HEK293T (cell line): ENCODE results near the gene RIN2.
A peak's percentile ranks its signal among the peaks of the same experiment; 100 is the strongest.

Experiments used
- CTCF ChIA-PET: fragments of 350-600 bp; formaldehyde crosslinking; extraction: SDS; loops from one replicate; lab custom pipeline; 2021; ENCODE audit warnings: antibody characterized with exemption, inconsistent platforms; lab: Yijun Ruan, JAX
- POLR2A ChIA-PET: fragments of 350-600 bp; formaldehyde crosslinking; extraction: SDS; loops from one replicate; lab custom pipeline; 2020; ENCODE audit warnings: antibody characterized with exemption, inconsistent platforms; lab: Yijun Ruan, JAX
- DNase-seq: peaks from one replicate; pipeline ENCODE4 v3.0.0; 2012; ENCODE audit warnings: mixed read lengths; ENCODE audit errors: extremely low spot score
- ARNT ChIP-seq: fragments of 450-650 bp; IDR thresholded peaks from 2 replicates; pipeline ENCODE4 v1.6.1; 2017; ENCODE audit warnings: mild to moderate bottlenecking
- BHLHE40 ChIP-seq: fragments of 450-650 bp; IDR thresholded peaks from 2 replicates; pipeline ENCODE4 v1.6.1; 2016; ENCODE audit warnings: mild to moderate bottlenecking, moderate library complexity, borderline replicate concordance
- CTBP1 ChIP-seq: fragments of 450-650 bp; IDR thresholded peaks from 2 replicates; pipeline ENCODE4 v1.6.1; 2016; ENCODE audit warnings: borderline replicate concordance
- ELF4 ChIP-seq: fragments of 450-650 bp; IDR thresholded peaks from 2 replicates; pipeline ENCODE4 v1.6.1; 2017; ENCODE audit warnings: antibody characterized with exemption
- FOXA1 ChIP-seq: fragments of 450-650 bp; IDR thresholded peaks from 2 replicates; pipeline ENCODE4 v1.6.1; 2016; ENCODE audit warnings: mild to moderate bottlenecking
- FOXK2 ChIP-seq: fragments of 450-650 bp; IDR thresholded peaks from 2 replicates; pipeline ENCODE4 v1.6.1; 2016; ENCODE audit warnings: mild to moderate bottlenecking
- FOXM1 ChIP-seq: fragments of 450-650 bp; IDR thresholded peaks from 2 replicates; pipeline ENCODE4 v1.6.1; 2017; ENCODE audit warnings: mild to moderate bottlenecking, borderline replicate concordance
- HDGF ChIP-seq: fragments of 450-650 bp; IDR thresholded peaks from 2 replicates; pipeline ENCODE4 v1.6.1; 2017; ENCODE audit warnings: antibody characterized with exemption, borderline replicate concordance
- L3MBTL2 ChIP-seq: fragments of 450-650 bp; conservative IDR thresholded peaks from 2 replicates; pipeline ENCODE4 v1.6.1; 2016; ENCODE audit warnings: mild to moderate bottlenecking
- LEF1 ChIP-seq: fragments of 450-650 bp; IDR thresholded peaks from 2 replicates; pipeline ENCODE4 v1.6.1; 2017; ENCODE audit warnings: mild to moderate bottlenecking, borderline replicate concordance
- NFRKB ChIP-seq: fragments of 450-650 bp; IDR thresholded peaks from 2 replicates; pipeline ENCODE4 v1.6.1; 2016; ENCODE audit warnings: mild to moderate bottlenecking, moderate library complexity
- PKNOX1 ChIP-seq: fragments of 450-650 bp; IDR thresholded peaks from 2 replicates; pipeline ENCODE4 v1.6.1; 2016
- SP1 ChIP-seq: fragments of 450-650 bp; IDR thresholded peaks from 2 replicates; pipeline ENCODE4 v1.6.1; 2017
- SUZ12 ChIP-seq: fragments of 450-650 bp; IDR thresholded peaks from 2 replicates; pipeline ENCODE4 v1.6.1; 2016; ENCODE audit warnings: mild to moderate bottlenecking
- TARDBP ChIP-seq: fragments of 450-650 bp; IDR thresholded peaks from 2 replicates; pipeline ENCODE4 v1.6.1; 2016
- ZNF384 ChIP-seq: fragments of 450-650 bp; IDR thresholded peaks from 2 replicates; pipeline ENCODE4 v1.6.1; 2016

RIN2 gene

GRCh38 chr20:19712721-19713260 lies 45.3 kb upstream of the RIN2 start:
- ChIA-PET CTCF (interaction anchor here (1.0 kb wide), 1 partner anchor 73 kb away, joined by 3 read pairs; no protein-coding TSS in a partner anchor), POLR2A (interaction anchor here (0.5 kb wide), 1 partner anchor 335 kb away, joined by 3 read pairs; no protein-coding TSS in a partner anchor)
- no peak for DNase-seq
- TF ChIP-seq HDGF (no peak), NFRKB (no peak), PKNOX1 (peak; percentile 44), ELF4 (no peak)

- ChIA-PET CTCF (no interaction called here), POLR2A (no interaction called here)
- no peak for DNase-seq
- no peak for TF ChIP-seq PKNOX1
- no peak for TF ChIP-seq SP1
- TF ChIP-seq NFRKB = no peak
- no peak for TF ChIP-seq TARDBP
- TF ChIP-seq ZNF384 = no peak
- TF ChIP-seq FOXK2 = no peak
- TF ChIP-seq SUZ12 = no peak
Measured at GRCh38 chr20:19713822-19714578, 44.1 kb upstream of the RIN2 start.

GRCh38 chr20:19714579-19714840 lies 43.5 kb upstream of the RIN2 start:
- CTCF ChIA-PET = no interaction called here
- no peak for TF ChIP-seq TARDBP
- no peak for TF ChIP-seq ARNT
- TF ChIP-seq FOXK2 = no peak
- TF ChIP-seq FOXA1 = no peak
- no peak for TF ChIP-seq SUZ12
- no peak for TF ChIP-seq FOXM1
- TF ChIP-seq BHLHE40 = no peak
- TF ChIP-seq CTBP1 = no peak
- DNase-seq = no peak
- POLR2A ChIA-PET = no interaction called here

DNA sequence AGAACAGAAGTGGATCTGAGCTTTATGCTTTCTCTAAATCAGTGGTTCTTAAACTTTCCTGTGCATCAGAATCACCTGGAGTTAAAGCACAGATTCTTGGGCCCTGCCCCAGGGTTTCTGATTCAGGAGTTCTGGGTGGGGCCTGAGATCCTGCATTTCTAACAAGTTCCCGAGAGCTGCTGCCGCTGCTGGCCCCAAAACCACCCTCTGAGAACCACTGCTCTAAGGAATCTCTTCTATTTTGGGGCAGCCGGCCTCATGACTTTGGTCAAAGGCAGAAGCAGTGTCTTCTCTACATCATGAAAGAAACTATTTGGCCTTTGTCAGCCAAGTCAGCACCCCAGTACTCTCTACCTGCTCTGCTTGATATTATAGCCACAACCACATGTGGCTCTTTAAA lies 42.1 kb upstream of the RIN2 start:
- ChIA-PET CTCF (no interaction called here), POLR2A (no interaction called here)
- no peak for DNase-seq
- no peak for TF ChIP-seq ELF4
- TF ChIP-seq SUZ12 = no peak
- no peak for TF ChIP-seq NFRKB
- TF ChIP-seq PKNOX1 = no peak
- no peak for TF ChIP-seq CTBP1
- TF ChIP-seq FOXM1 = no peak
- TF ChIP-seq HDGF = no peak

- ChIA-PET CTCF (no interaction called here), POLR2A (no interaction called here)
- DNase-seq = no peak
- TF ChIP-seq FOXA1 (no peak), TARDBP (no peak)
Measured at GRCh38 chr20:19718880-19719279, 39.2 kb upstream of the RIN2 start.

DNA sequence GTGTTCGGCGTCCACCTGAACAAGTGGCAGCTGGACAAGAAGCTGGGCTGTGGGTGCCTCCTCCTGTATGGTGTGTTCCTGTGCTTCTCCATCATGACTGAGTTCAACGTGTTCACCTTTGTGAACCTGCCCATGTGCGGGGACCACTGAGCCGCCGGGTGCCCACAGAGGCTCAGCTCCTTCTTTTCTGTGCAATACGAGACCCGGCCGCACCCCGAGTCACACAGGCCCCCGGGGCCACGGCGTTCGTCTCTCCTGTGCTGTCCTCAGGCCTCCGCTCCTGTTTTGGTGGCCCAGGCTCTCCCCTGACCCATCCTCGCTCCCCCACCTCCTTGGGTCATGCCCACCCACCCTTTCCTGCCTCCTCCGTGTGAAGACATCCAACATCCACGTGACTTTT lies 37.1 kb upstream of the RIN2 start:
- ChIA-PET CTCF (no interaction called here), POLR2A (no interaction called here)
- TF ChIP-seq ZNF384 (no peak), ARNT (no peak), FOXK2 (no peak), LEF1 (no peak), L3MBTL2 (no peak), SP1 (no peak), SUZ12 (no peak), CTBP1 (no peak), TARDBP (no peak), FOXA1 (no peak), ELF4 (no peak), FOXM1 (no peak), HDGF (no peak), PKNOX1 (no peak), BHLHE40 (no peak), NFRKB (no peak)
- no peak for DNase-seq

DNA sequence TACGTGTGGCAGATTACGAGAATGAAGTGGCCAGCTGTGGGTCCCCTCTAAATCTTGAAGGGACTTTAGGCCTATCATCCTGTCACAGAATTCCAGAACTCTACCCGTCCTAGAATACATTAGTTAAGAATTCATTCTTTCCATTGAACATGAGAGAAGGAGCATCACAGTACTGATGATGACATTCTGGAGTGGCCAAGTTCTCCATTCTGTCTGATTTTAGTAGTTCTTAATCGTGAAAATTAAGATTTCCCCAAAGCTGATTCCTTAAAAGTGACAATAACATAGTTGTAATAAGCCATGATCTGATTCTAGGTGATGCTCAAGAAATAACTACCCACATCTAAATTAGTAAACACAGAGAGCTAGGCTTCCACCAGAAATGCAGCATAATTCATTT lies 35.0 kb upstream of the RIN2 start:
- TF ChIP-seq FOXA1 = no peak
- no peak for TF ChIP-seq ZNF384
- TF ChIP-seq CTBP1 = no peak
- no peak for TF ChIP-seq FOXK2
- TF ChIP-seq FOXM1 = no peak
- TF ChIP-seq ELF4 = no peak
- no peak for TF ChIP-seq HDGF
- TF ChIP-seq NFRKB = no peak
- no peak for TF ChIP-seq LEF1
- no peak for TF ChIP-seq PKNOX1
- TF ChIP-seq L3MBTL2 = no peak
- TF ChIP-seq SUZ12 = no peak
- no peak for TF ChIP-seq BHLHE40
- no peak for TF ChIP-seq TARDBP
- POLR2A ChIA-PET = no interaction called here
- DNase-seq = no peak
- CTCF ChIA-PET = no interaction called here
